Mesenchymal stem cell (in vitro differentiated cells and primary cell): Measurements from ENCODE around the gene STOX2.

Source experiments
- DNase-seq: peaks from one replicate; pipeline ENCODE4 v3.0.0-alpha.2; 2013
- H2AFZ ChIP-seq: one replicate; pipeline ENCODE4 v1.6.1; 2013; ENCODE audit warnings: low read depth, mild to moderate bottlenecking, control low read depth, inconsistent platforms, low read length, moderate library complexity
- H2AK5ac ChIP-seq: 2 replicates; pipeline ENCODE4 v1.6.1; 2013; ENCODE audit warnings: low read length, moderate library complexity, mild to moderate bottlenecking, inconsistent platforms; ENCODE audit not compliant: severe bottlenecking
- H2BK120ac ChIP-seq: one replicate; pipeline ENCODE4 v1.6.1; 2013; ENCODE audit warnings: low read depth, mild to moderate bottlenecking, inconsistent platforms, low read length, moderate library complexity
- H2BK12ac ChIP-seq, 2 experiments: one replicate each; pipeline ENCODE4 v1.6.1; 2013; ENCODE audit warnings: inconsistent platforms in 2 of 2, low read length in 2 of 2, mild to moderate bottlenecking in 2 of 2, moderate library complexity in 2 of 2, control low read depth in 1 of 2
- H2BK15ac ChIP-seq: one replicate; pipeline ENCODE4 v1.6.1; 2013; ENCODE audit warnings: mild to moderate bottlenecking, low read depth, inconsistent platforms; ENCODE audit not compliant: poor library complexity, severe bottlenecking
- H2BK5ac ChIP-seq: 2 replicates; pipeline ENCODE4 v1.6.1; 2013; ENCODE audit warnings: low read depth, mild to moderate bottlenecking, low read length, control low read depth, inconsistent platforms; ENCODE audit not compliant: poor library complexity, severe bottlenecking
- H3K14ac ChIP-seq, 2 experiments: one replicate each; pipeline ENCODE4 v1.6.1; 2013; ENCODE audit warnings: inconsistent platforms in 2 of 2, low read length in 2 of 2, control low read depth in 1 of 2, mild to moderate bottlenecking in 1 of 2, moderate library complexity in 1 of 2
- H3K18ac ChIP-seq, 2 experiments: one replicate each; pipeline ENCODE4 v1.6.1; 2013; ENCODE audit warnings: inconsistent platforms in 2 of 2, low read length in 2 of 2, control low read depth in 1 of 2, low read depth in 1 of 2, mild to moderate bottlenecking in 1 of 2
- H3K23ac ChIP-seq, 2 experiments: one replicate each; pipeline ENCODE4 v1.6.1; 2013; ENCODE audit warnings: inconsistent platforms in 2 of 2, low read length in 2 of 2, mild to moderate bottlenecking in 2 of 2, moderate library complexity in 2 of 2, control low read depth in 1 of 2
- H3K27ac ChIP-seq: 2 replicates; pipeline ENCODE4 v1.5.1; 2013; ENCODE audit warnings: mild to moderate bottlenecking, moderate library complexity, low read length, control low read depth, inconsistent platforms; ENCODE audit not compliant: poor library complexity, severe bottlenecking
- H3K27me3 ChIP-seq, 2 experiments: 2 replicates each; pipeline versions ENCODE4 v1.6.1 to v1.7.0; 2013; ENCODE audit warnings: low read length in 2 of 2, mild to moderate bottlenecking in 2 of 2, moderate library complexity in 2 of 2, control low read depth in 1 of 2, inconsistent platforms in 1 of 2; ENCODE audit not compliant: control insufficient read depth in 1 of 2, insufficient read depth in 1 of 2
- H3K36me3 ChIP-seq, 2 experiments: 2 replicates each; pipeline versions ENCODE4 v1.6.1 to v1.7.0; 2013; ENCODE audit warnings: low read length in 2 of 2, control low read depth in 1 of 2, inconsistent platforms in 1 of 2, low read depth in 1 of 2, mild to moderate bottlenecking in 1 of 2; ENCODE audit not compliant: insufficient read depth in 2 of 2, control insufficient read depth in 1 of 2
- H3K4ac ChIP-seq, 2 experiments: one replicate each; pipeline ENCODE4 v1.6.1; 2013; ENCODE audit warnings: inconsistent platforms in 2 of 2, low read length in 2 of 2, mild to moderate bottlenecking in 2 of 2, moderate library complexity in 2 of 2, control low read depth in 1 of 2, low read depth in 1 of 2
- H3K4me1 ChIP-seq: 2 replicates; pipeline ENCODE4 v1.6.1; 2013; ENCODE audit warnings: low read depth, low read length, control low read depth; ENCODE audit not compliant: control insufficient read depth, insufficient read depth
- H3K4me2 ChIP-seq: 2 replicates; pipeline ENCODE4 v1.6.1; 2013; ENCODE audit warnings: low read length, mild to moderate bottlenecking, inconsistent platforms; ENCODE audit not compliant: poor library complexity, severe bottlenecking
- H3K4me3 ChIP-seq, 2 experiments: 2 replicates each; pipeline versions ENCODE4 v1.5.1 to v1.7.0; 2013; ENCODE audit warnings: low read length in 2 of 2, mild to moderate bottlenecking in 2 of 2, control low read depth in 1 of 2, low read depth in 1 of 2; ENCODE audit not compliant: insufficient read depth in 1 of 2
- H3K79me1 ChIP-seq: replicated peaks from 2 replicates; pipeline ENCODE4 v1.6.1; 2013; ENCODE audit warnings: mild to moderate bottlenecking, control low read depth, low read length, inconsistent platforms; ENCODE audit not compliant: poor library complexity, severe bottlenecking
- H3K9ac ChIP-seq: 2 replicates; pipeline ENCODE4 v1.7.0; 2013; ENCODE audit warnings: mild to moderate bottlenecking, low read length, moderate library complexity
- H3K9me3 ChIP-seq: 2 replicates; pipeline ENCODE4 v1.7.0; 2013; ENCODE audit warnings: mild to moderate bottlenecking, low read length; ENCODE audit not compliant: control insufficient read depth
- H4K8ac ChIP-seq: one replicate; pipeline ENCODE4 v1.6.1; 2013; ENCODE audit warnings: inconsistent platforms, mild to moderate bottlenecking, low read length, moderate library complexity
- H4K91ac ChIP-seq: one replicate; pipeline ENCODE4 v1.6.1; 2013; ENCODE audit warnings: mild to moderate bottlenecking, low read length, inconsistent platforms
- WGBS: methylation state at CpG from one replicate; pipeline ENCODE4 v1.1.7; 2013; ENCODE audit warnings: mixed read lengths; 5-methylcytosine and 5-hydroxymethylcytosine counted together

The STOX2 gene

DNA sequence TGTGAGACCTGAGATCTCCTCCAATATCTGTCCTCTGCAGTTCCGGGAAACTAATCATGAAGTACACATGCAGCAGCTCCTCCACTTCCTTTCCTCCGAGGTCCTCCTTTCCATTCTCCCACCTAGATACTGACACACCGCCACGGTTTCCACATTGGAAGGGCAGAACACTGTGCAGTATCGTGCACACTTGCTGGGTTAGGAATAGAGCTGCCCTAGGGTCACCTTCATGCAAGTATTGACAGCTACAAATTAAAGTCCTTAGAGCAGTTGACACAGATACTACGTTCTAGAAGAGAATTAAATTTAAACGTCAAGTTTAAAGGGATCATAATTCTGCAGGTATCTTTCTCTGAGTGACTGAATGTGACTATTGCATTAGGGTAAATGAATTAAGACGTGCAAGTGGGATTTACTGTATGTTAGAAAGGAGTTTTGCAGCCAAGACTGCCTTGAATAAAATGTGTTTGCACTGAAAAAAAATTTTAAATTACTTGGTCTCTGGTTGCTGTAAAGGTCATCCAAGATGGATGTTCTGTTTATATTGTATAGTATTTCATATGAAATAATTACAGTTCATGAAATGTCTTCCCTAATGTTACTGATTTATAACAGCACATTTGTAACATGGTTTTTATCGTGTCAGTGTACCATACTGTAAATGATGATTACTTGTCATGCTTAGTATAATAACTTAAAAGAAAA is 117.7 kb downstream of the STOX2 start:
- no peak overlapping the region for H2AK5ac ChIP-seq
- no peak overlapping the region for H4K8ac ChIP-seq

DNA sequence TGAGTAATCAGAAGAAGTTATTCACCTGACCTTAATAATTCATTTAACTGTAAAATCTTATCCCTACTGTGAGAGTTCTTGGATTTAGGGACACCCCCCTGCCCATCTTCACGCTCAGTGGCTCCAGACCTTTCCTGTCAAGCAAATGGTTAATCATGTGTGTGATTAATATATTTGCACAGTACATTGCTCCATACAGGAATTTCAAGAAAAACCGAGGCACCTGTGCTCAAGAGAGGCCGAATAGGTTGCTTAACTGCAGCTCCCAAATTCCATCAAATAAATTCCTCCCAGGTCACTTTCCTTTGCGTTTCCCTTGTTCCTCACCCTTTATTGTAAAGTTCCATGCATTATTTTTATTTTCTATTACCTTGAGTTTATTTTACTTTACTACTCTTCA is 119.5 kb downstream of the STOX2 start:
- H3K4me2 ChIP-seq: no peak overlapping the region
- WGBS: 100% methylated on average over 2 of the region's 4 CpGs
- H3K36me3 ChIP-seq: no peaks in the 10 kb centered on the region
- DNase-seq: no peak
- H3K9ac ChIP-seq: no peak overlapping the region
- H2AFZ ChIP-seq: no peak overlapping the region
- no peak overlapping the region for H2BK15ac ChIP-seq
- H2BK5ac ChIP-seq: no peak overlapping the region
- H3K14ac ChIP-seq: no peak overlapping the region
- no peak overlapping the region for H4K91ac ChIP-seq
- H3K4me1 ChIP-seq: no peaks in the 10 kb centered on the region
- H3K4ac ChIP-seq: no peak overlapping the region
- H3K4me3 ChIP-seq: no peak overlapping the region
- no peak overlapping the region for H3K23ac ChIP-seq
- H2BK12ac ChIP-seq: no peak overlapping the region
- no peak overlapping the region for H3K18ac ChIP-seq
- H4K8ac ChIP-seq: no peak overlapping the region
- no peak overlapping the region for H3K27ac ChIP-seq
- no peak overlapping the region for H2AK5ac ChIP-seq
- H3K27me3 ChIP-seq: peaks cover 0 to 3% of the 10 kb centered on the region in 2 experiments
- H3K79me1 ChIP-seq: no peaks in the 10 kb centered on the region
- H2BK120ac ChIP-seq: no peak overlapping the region
- no peaks in the 10 kb centered on the region for H3K9me3 ChIP-seq

More for the DNA sequence above, 117.7 kb downstream of the STOX2 start:
- no peak overlapping the region for H3K4ac ChIP-seq
- no peak overlapping the region for H2BK15ac ChIP-seq
- H3K9ac ChIP-seq: no peak overlapping the region
- H3K14ac ChIP-seq: no peak overlapping the region
- H2BK5ac ChIP-seq: no peak overlapping the region
- H3K79me1 ChIP-seq: no peaks in the 10 kb centered on the region
- H3K4me1 ChIP-seq: no peaks in the 10 kb centered on the region
- no peaks in the 10 kb centered on the region for H3K27me3 ChIP-seq
- H3K23ac ChIP-seq: no peak overlapping the region
- no peak overlapping the region for H4K91ac ChIP-seq
- H3K4me3 ChIP-seq: no peak overlapping the region
- no peak for DNase-seq
- H2BK120ac ChIP-seq: no peak overlapping the region
- no peak overlapping the region for H3K27ac ChIP-seq
- no peak overlapping the region for H2BK12ac ChIP-seq
- no peak overlapping the region for H3K18ac ChIP-seq
- H3K36me3 ChIP-seq: no peaks in the 10 kb centered on the region
- no peak overlapping the region for H3K4me2 ChIP-seq
- no peak overlapping the region for H2AFZ ChIP-seq
- no peaks in the 10 kb centered on the region for H3K9me3 ChIP-seq
- 89% methylated on average over 8 of the region's 9 CpGs for WGBS

DNA sequence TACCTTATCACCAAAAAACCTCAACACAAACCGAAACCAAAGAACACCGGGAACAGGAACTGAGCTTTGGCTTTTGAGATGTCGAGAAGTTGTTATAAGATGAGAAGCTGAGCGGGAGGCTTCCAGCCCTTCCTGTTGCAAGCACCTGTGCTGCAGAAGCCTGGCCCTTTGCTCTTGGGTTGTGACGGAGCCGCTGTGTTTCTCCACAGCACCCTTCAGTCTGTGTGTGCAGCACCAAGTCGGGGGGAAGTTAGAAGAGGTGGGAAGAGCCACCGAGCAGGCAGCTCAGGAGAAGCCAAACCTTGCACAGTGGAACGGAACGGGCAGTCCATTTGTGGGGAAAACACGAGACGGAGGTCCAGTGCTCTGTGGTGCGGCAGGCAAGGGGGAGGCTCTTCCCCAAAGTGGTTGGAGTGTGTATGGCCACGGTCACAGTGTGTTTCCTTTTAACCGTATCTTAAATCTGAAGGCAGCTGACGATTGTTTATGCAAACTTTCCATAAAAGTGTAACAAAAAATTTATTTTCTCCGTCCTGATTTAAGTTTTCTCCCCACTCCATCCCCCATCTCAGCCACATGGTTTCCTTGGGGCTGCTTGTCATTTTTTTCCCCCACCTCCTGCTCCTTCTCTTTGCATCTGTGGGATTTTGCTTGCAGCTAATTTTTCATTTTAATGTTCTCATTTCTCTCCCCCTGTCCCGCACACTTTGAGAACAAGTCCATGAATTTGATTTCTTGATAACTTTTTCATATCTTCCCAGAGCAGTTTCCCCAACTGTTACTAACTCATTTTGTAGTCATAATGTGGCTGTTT is 123.7 kb downstream of the STOX2 start:
- Histone ChIP-seq H3K36me3 (no peaks in the 10 kb centered on the region), H4K91ac (no peak overlapping the region), H4K8ac (no peak overlapping the region), H3K4ac (no peak overlapping the region), H2BK12ac (no peak overlapping the region), H2BK15ac (no peak overlapping the region), H3K23ac (no peak overlapping the region), H3K4me2 (no peak overlapping the region), H3K27me3 (peaks cover 0 to 3% of the 10 kb centered on the region in 2 experiments), H3K9ac (peak overlapping the region; percentile 12), H3K14ac (no peak overlapping the region), H2AK5ac (no peak overlapping the region), H2AFZ (no peak overlapping the region), H3K4me3 (peak overlapping the region in 1 of 2 experiments; percentile 74), H3K79me1 (no peaks in the 10 kb centered on the region), H3K9me3 (no peaks in the 10 kb centered on the region), H3K27ac (no peak overlapping the region), H2BK120ac (no peak overlapping the region), H2BK5ac (no peak overlapping the region), H3K18ac (no peak overlapping the region), H3K4me1 (no peaks in the 10 kb centered on the region)
- WGBS: 84% methylated on average over 18 of the region's 18 CpGs
- DNase-seq: no peak

DNA sequence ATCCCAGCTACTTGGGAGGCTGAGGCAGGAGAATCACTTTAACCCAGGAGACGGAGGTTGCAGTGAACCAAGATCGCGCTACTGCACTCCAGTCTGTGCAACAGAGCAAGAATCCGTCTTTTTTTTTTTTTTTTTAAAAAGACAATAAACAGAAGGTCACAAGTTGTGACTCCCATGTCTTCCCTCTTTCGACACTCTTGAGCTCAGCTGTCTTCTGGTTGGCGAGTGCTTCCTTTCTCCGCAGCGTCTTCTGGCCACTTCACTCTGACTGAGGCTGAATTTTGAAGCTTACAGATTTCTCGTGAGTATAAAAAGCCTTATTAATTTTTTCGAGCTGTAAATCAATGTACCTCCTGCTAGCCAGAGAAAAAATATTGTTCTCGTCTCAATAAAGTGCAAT is 124.9 kb downstream of the STOX2 start:
- H2BK5ac ChIP-seq: no peak overlapping the region
- no peak overlapping the region for H3K4me3 ChIP-seq
- no peak overlapping the region for H3K23ac ChIP-seq
- no peaks in the 10 kb centered on the region for H3K9me3 ChIP-seq
- H3K4ac ChIP-seq: no peak overlapping the region
- H2BK15ac ChIP-seq: no peak overlapping the region
- no peaks in the 10 kb centered on the region for H3K79me1 ChIP-seq
- no peak overlapping the region for H2BK120ac ChIP-seq
- H4K91ac ChIP-seq: no peak overlapping the region
- H3K27ac ChIP-seq: no peak overlapping the region
- peaks cover 0 to 3% of the 10 kb centered on the region in 2 experiments for H3K27me3 ChIP-seq
- no peaks in the 10 kb centered on the region for H3K36me3 ChIP-seq
- no peak overlapping the region for H3K4me2 ChIP-seq
- H3K18ac ChIP-seq: no peak overlapping the region
- no peak overlapping the region for H4K8ac ChIP-seq
- no peak overlapping the region for H2BK12ac ChIP-seq
- no peak overlapping the region for H3K9ac ChIP-seq
- H2AK5ac ChIP-seq: no peak overlapping the region
- DNase-seq: no peak
- H3K4me1 ChIP-seq: no peaks in the 10 kb centered on the region
- H2AFZ ChIP-seq: no peak overlapping the region
- 85% methylated on average over 10 of the region's 11 CpGs for WGBS
- H3K14ac ChIP-seq: no peak overlapping the region
